GM23338 (cell line): ENCODE results near the gene CX3CL1. TPM values are rescaled to one million over a fixed set of nuclear protein-coding genes. Genes with fewer than 3 reads are reported as not detected.

Experiments used
- ATAC-seq: fragments of 200-7000 bp; cut with Tn5 transposase; 3 replicates; pipeline ENCODE4 v1.9.1; 2020
- DNase-seq: peaks from one replicate; pipeline ENCODE4 v3.0.0-alpha.2; 2015; ENCODE audit warnings: low spot score
- H2AFZ ChIP-seq: fragments of 200-600 bp; sonication (generic); 2 replicates; pipeline ENCODE4 v1.8.0; 2016; ENCODE audit warnings: antibody characterized with exemption, mild to moderate bottlenecking, moderate library complexity
- H3F3A ChIP-seq: fragments of 200-600 bp; sonication (generic); replicated peaks from 2 replicates; pipeline ENCODE4 v1.8.0; 2017; ENCODE audit warnings: antibody characterized with exemption, mixed run types, low read depth
- H3K27ac ChIP-seq: fragments of 200-600 bp; sonication (generic); 2 replicates; pipeline ENCODE4 v1.6.1; 2016; ENCODE audit warnings: low read depth
- H3K27me3 ChIP-seq: fragments of 200-600 bp; sonication (generic); 2 replicates; pipeline ENCODE4 v1.8.0; 2016; ENCODE audit warnings: mild to moderate bottlenecking, mixed run types, moderate library complexity; ENCODE audit not compliant: insufficient read depth
- H3K36me3 ChIP-seq: fragments of 200-600 bp; sonication (generic); 2 replicates; pipeline ENCODE4 v1.8.0; 2016; ENCODE audit warnings: mild to moderate bottlenecking; ENCODE audit not compliant: insufficient read depth
- H3K4me1 ChIP-seq: fragments of 200-600 bp; sonication (generic); 2 replicates; pipeline ENCODE4 v1.8.0; 2016; ENCODE audit warnings: mild to moderate bottlenecking, moderate library complexity; ENCODE audit not compliant: insufficient read depth
- H3K4me2 ChIP-seq: fragments of 200-600 bp; sonication (generic); 2 replicates; pipeline ENCODE4 v1.7.1; 2017; ENCODE audit warnings: mixed run types
- H3K4me3 ChIP-seq: fragments of 200-600 bp; sonication (generic); 2 replicates; pipeline ENCODE4 v1.6.1; 2016; ENCODE audit warnings: mixed run types
- H3K79me2 ChIP-seq: fragments of 200-600 bp; sonication (generic); replicated peaks from 2 replicates; pipeline ENCODE4 v1.8.0; 2017; ENCODE audit warnings: mild to moderate bottlenecking; ENCODE audit not compliant: insufficient read depth
- H3K9me2 ChIP-seq: fragments of 200-600 bp; sonication (generic); 2 replicates; pipeline ENCODE4 v1.8.0; 2017; ENCODE audit not compliant: insufficient read depth
- H4K20me1 ChIP-seq: fragments of 200-600 bp; sonication (generic); replicated peaks from 2 replicates; pipeline ENCODE4 v1.8.0; 2017; ENCODE audit warnings: mild to moderate bottlenecking; ENCODE audit not compliant: insufficient read depth
- H3K27ac Mint-ChIP-seq: 2 replicates; pipeline ENCODE4 v1.8.0; 2020; ENCODE audit warnings: inconsistent platforms, mild to moderate bottlenecking, moderate library complexity, mixed read lengths
- H3K27me3 Mint-ChIP-seq: 3 replicates; pipeline ENCODE4 v1.8.0; 2022; ENCODE audit warnings: low read depth, mild to moderate bottlenecking, moderate library complexity, mixed read lengths, inconsistent platforms; ENCODE audit not compliant: insufficient read depth, poor library complexity
- H3K36me3 Mint-ChIP-seq: 3 replicates; pipeline ENCODE4 v1.8.0; 2021; ENCODE audit warnings: low read depth, mild to moderate bottlenecking, inconsistent platforms, moderate library complexity, mixed read lengths
- H3K4me1 Mint-ChIP-seq: 3 replicates; pipeline ENCODE4 v1.8.0; 2020; ENCODE audit warnings: mild to moderate bottlenecking, inconsistent platforms, mixed read lengths
- H3K4me3 Mint-ChIP-seq: 3 replicates; pipeline ENCODE4 v1.8.0; 2021; ENCODE audit warnings: moderate library complexity, mild to moderate bottlenecking, inconsistent platforms, mixed read lengths
- H3K9me3 Mint-ChIP-seq: 3 replicates; pipeline ENCODE4 v1.8.0; 2020; ENCODE audit warnings: moderate library complexity, mild to moderate bottlenecking, inconsistent platforms, mixed read lengths
- CREB1 ChIP-seq: fragments of 250-450 bp; sonication (Bioruptor Pico); IDR thresholded peaks from 2 replicates; pipeline ENCODE4 v1.5.0; 2020; ENCODE audit warnings: low read depth, mild to moderate bottlenecking, moderate library complexity
- ETS1 ChIP-seq: IDR thresholded peaks from 2 replicates; pipeline ENCODE4 v1.6.1; 2016; ENCODE audit warnings: antibody characterized with exemption
- EZH2 ChIP-seq: fragments of 200-600 bp; sonication (generic); IDR thresholded peaks from one replicate; pipeline ENCODE4 v1.8.0; 2017; ENCODE audit warnings: antibody characterized with exemption, mild to moderate bottlenecking, low read depth; ENCODE audit not compliant: unreplicated experiment
- EZH2phosphoT487 ChIP-seq: fragments of 200-600 bp; sonication (generic); IDR thresholded peaks from one replicate; pipeline ENCODE4 v1.8.1; 2018; ENCODE audit warnings: antibody characterized with exemption; ENCODE audit not compliant: unreplicated experiment
- JUNB ChIP-seq: IDR thresholded peaks from one replicate; pipeline ENCODE4 v1.6.1; 2016; ENCODE audit warnings: antibody characterized with exemption; ENCODE audit not compliant: unreplicated experiment
- NANOG ChIP-seq: IDR thresholded peaks from 2 replicates; pipeline ENCODE4 v1.6.1; 2016; ENCODE audit warnings: antibody characterized with exemption, borderline replicate concordance
- POLR2AphosphoS5 ChIP-seq: IDR thresholded peaks from 2 replicates; pipeline ENCODE4 v1.6.1; 2016; ENCODE audit warnings: antibody characterized with exemption, low read depth
- STAT1 ChIP-seq: IDR thresholded peaks from one replicate; pipeline ENCODE4 v1.6.1; 2016; ENCODE audit warnings: antibody characterized with exemption; ENCODE audit not compliant: unreplicated experiment
- ZNF114 ChIP-seq: fragments of 250-450 bp; sonication (Bioruptor Pico); IDR thresholded peaks from 2 replicates; pipeline ENCODE4 v1.5.0; 2020; ENCODE audit warnings: mild to moderate bottlenecking, moderate library complexity
- ZNF331 ChIP-seq: fragments of 250-450 bp; sonication (Bioruptor Pico); IDR thresholded peaks from 2 replicates; pipeline ENCODE4 v1.5.0; 2020; ENCODE audit warnings: low read depth, mild to moderate bottlenecking, moderate library complexity
- polyA plus RNA-seq: library from polyadenylated mRNA; unstranded; fragments of >200 nt; fragmentation: Nextera tagmentation; extraction: Ambion mirVana; gene quantifications from 2 replicates; pipeline ENCODE4 v1.2.1, GENCODE V29; 2016
- total RNA-seq: library from RNA; depleted of rRNA; stranded (reverse); fragments of >200 nt; shearing (Covaris generic); gene quantifications from 2 replicates; pipeline ENCODE4 v1.2.3, GENCODE V29; 2014
- TF ChIP-seq, protein P1 (sequence below): fragments of 250-450 bp; sonication (Bioruptor Pico); IDR thresholded peaks from 2 replicates; pipeline ENCODE4 v1.5.0; 2020; ENCODE audit warnings: mild to moderate bottlenecking, moderate library complexity
- TF ChIP-seq, protein P2 (sequence below): IDR thresholded peaks from one replicate; pipeline ENCODE4 v1.6.1; 2018; ENCODE audit warnings: antibody characterized with exemption; ENCODE audit not compliant: unreplicated experiment
- TF ChIP-seq, protein P3 (sequence below), 2 experiments: fragments of 200-600 bp in 1 of 2; sonication (generic) in 1 of 2; conservative IDR thresholded peaks; 2 replicates each; pipeline versions ENCODE4 v1.5.1 to v1.6.1; 2016 to 2017; ENCODE audit warnings: antibody characterized with exemption in 2 of 2, low read depth in 2 of 2, mild to moderate bottlenecking in 2 of 2, moderate library complexity in 1 of 2

Gene CX3CL1
- total and polyA plus RNA-seq, 2 experiments from 2014 or later = 0.24 to 2.8 TPM

- ATAC-seq = no peak
Measured at GRCh38 chr16:57412584-57412983, 40.3 kb downstream of the CX3CL1 start.

More at GRCh38 chr16:57412584-57412983, 40.3 kb downstream of the CX3CL1 start:
- Mint-ChIP-seq H3K4me3 (no peak overlapping the region), H3K27ac (no peak overlapping the region), H3K4me1 (peaks cover 18% of the 10 kb centered on the region), H3K36me3 (no peaks in the 10 kb centered on the region), H3K27me3 (peaks cover 10% of the 10 kb centered on the region), H3K9me3 (no peaks in the 10 kb centered on the region)
- TF ChIP-seq ETS1 = no peak
- TF ChIP-seq EZH2 = no peak
- TF ChIP-seq NANOG = no peak
- TF ChIP-seq EZH2phosphoT487 = no peak
- no peak for TF ChIP-seq ZNF331 (CRISPR knock-in tag)
- no peak for TF ChIP-seq CREB1 (CRISPR knock-in tag)
- TF ChIP-seq, protein P1, sequence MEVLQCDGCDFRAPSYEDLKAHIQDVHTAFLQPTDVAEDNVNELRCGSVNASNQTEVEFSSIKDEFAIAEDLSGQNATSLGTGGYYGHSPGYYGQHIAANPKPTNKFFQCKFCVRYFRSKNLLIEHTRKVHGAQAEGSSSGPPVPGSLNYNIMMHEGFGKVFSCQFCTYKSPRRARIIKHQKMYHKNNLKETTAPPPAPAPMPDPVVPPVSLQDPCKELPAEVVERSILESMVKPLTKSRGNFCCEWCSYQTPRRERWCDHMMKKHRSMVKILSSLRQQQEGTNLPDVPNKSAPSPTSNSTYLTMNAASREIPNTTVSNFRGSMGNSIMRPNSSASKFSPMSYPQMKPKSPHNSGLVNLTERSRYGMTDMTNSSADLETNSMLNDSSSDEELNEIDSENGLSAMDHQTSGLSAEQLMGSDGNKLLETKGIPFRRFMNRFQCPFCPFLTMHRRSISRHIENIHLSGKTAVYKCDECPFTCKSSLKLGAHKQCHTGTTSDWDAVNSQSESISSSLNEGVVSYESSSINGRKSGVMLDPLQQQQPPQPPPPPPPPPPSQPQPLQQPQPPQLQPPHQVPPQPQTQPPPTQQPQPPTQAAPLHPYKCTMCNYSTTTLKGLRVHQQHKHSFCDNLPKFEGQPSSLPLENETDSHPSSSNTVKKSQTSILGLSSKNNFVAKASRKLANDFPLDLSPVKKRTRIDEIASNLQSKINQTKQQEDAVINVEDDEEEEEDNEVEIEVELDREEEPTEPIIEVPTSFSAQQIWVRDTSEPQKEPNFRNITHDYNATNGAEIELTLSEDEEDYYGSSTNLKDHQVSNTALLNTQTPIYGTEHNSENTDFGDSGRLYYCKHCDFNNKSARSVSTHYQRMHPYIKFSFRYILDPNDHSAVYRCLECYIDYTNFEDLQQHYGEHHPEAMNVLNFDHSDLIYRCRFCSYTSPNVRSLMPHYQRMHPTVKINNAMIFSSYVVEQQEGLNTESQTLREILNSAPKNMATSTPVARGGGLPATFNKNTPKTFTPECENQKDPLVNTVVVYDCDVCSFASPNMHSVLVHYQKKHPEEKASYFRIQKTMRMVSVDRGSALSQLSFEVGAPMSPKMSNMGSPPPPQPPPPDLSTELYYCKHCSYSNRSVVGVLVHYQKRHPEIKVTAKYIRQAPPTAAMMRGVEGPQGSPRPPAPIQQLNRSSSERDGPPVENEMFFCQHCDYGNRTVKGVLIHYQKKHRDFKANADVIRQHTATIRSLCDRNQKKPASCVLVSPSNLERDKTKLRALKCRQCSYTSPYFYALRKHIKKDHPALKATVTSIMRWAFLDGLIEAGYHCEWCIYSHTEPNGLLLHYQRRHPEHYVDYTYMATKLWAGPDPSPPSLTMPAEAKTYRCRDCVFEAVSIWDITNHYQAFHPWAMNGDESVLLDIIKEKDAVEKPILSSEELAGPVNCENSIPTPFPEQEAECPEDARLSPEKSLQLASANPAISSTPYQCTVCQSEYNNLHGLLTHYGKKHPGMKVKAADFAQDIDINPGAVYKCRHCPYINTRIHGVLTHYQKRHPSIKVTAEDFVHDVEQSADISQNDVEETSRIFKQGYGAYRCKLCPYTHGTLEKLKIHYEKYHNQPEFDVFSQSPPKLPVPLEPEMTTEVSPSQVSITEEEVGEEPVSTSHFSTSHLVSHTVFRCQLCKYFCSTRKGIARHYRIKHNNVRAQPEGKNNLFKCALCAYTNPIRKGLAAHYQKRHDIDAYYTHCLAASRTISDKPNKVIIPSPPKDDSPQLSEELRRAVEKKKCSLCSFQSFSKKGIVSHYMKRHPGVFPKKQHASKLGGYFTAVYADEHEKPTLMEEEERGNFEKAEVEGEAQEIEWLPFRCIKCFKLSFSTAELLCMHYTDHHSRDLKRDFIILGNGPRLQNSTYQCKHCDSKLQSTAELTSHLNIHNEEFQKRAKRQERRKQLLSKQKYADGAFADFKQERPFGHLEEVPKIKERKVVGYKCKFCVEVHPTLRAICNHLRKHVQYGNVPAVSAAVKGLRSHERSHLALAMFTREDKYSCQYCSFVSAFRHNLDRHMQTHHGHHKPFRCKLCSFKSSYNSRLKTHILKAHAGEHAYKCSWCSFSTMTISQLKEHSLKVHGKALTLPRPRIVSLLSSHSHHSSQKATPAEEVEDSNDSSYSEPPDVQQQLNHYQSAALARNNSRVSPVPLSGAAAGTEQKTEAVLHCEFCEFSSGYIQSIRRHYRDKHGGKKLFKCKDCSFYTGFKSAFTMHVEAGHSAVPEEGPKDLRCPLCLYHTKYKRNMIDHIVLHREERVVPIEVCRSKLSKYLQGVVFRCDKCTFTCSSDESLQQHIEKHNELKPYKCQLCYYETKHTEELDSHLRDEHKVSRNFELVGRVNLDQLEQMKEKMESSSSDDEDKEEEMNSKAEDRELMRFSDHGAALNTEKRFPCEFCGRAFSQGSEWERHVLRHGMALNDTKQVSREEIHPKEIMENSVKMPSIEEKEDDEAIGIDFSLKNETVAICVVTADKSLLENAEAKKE (CRISPR knock-in tag) = no peak
- TF ChIP-seq JUNB = no peak
- no peak for TF ChIP-seq POLR2AphosphoS5
- TF ChIP-seq, protein P2, sequence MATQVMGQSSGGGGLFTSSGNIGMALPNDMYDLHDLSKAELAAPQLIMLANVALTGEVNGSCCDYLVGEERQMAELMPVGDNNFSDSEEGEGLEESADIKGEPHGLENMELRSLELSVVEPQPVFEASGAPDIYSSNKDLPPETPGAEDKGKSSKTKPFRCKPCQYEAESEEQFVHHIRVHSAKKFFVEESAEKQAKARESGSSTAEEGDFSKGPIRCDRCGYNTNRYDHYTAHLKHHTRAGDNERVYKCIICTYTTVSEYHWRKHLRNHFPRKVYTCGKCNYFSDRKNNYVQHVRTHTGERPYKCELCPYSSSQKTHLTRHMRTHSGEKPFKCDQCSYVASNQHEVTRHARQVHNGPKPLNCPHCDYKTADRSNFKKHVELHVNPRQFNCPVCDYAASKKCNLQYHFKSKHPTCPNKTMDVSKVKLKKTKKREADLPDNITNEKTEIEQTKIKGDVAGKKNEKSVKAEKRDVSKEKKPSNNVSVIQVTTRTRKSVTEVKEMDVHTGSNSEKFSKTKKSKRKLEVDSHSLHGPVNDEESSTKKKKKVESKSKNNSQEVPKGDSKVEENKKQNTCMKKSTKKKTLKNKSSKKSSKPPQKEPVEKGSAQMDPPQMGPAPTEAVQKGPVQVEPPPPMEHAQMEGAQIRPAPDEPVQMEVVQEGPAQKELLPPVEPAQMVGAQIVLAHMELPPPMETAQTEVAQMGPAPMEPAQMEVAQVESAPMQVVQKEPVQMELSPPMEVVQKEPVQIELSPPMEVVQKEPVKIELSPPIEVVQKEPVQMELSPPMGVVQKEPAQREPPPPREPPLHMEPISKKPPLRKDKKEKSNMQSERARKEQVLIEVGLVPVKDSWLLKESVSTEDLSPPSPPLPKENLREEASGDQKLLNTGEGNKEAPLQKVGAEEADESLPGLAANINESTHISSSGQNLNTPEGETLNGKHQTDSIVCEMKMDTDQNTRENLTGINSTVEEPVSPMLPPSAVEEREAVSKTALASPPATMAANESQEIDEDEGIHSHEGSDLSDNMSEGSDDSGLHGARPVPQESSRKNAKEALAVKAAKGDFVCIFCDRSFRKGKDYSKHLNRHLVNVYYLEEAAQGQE = no peak
- TF ChIP-seq, protein P3, sequence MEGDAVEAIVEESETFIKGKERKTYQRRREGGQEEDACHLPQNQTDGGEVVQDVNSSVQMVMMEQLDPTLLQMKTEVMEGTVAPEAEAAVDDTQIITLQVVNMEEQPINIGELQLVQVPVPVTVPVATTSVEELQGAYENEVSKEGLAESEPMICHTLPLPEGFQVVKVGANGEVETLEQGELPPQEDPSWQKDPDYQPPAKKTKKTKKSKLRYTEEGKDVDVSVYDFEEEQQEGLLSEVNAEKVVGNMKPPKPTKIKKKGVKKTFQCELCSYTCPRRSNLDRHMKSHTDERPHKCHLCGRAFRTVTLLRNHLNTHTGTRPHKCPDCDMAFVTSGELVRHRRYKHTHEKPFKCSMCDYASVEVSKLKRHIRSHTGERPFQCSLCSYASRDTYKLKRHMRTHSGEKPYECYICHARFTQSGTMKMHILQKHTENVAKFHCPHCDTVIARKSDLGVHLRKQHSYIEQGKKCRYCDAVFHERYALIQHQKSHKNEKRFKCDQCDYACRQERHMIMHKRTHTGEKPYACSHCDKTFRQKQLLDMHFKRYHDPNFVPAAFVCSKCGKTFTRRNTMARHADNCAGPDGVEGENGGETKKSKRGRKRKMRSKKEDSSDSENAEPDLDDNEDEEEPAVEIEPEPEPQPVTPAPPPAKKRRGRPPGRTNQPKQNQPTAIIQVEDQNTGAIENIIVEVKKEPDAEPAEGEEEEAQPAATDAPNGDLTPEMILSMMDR (conservative IDR thresholded peaks at IDR 0.05; ENCODE audit: low read depth in 2 of 2) = no peak
- no peak for TF ChIP-seq ZNF114 (CRISPR knock-in tag)
- no peak for TF ChIP-seq STAT1
- no peak overlapping the region for H3K4me2 ChIP-seq
- no peak overlapping the region for H3K27ac ChIP-seq
- no peaks in the 10 kb centered on the region for H4K20me1 ChIP-seq
- H3K36me3 ChIP-seq = no peaks in the 10 kb centered on the region
- H3K4me1 ChIP-seq = no peaks in the 10 kb centered on the region; the same call in 1 of the 2 replicates
- peaks cover under 1% of the 10 kb centered on the region; the same call in 1 of the 2 replicates for H3F3A ChIP-seq
- no peaks in the 10 kb centered on the region for H3K27me3 ChIP-seq
- H3K4me3 ChIP-seq = no peak overlapping the region
- no peak for DNase-seq
- no peak overlapping the region for H2AFZ ChIP-seq
- no peaks in the 10 kb centered on the region for H3K79me2 ChIP-seq
- H3K9me2 ChIP-seq = 0 out of 2 replicates have a peak, but pooled peaks cover 2% of the 10 kb centered on the region
